Ectodermal cell (in vitro differentiated cells): Measurements from ENCODE around the gene ANAPC4.

Experiments
- H3K27ac ChIP-seq: 2 replicates; pipeline ENCODE4 v1.7.0; 2013; ENCODE audit warnings: mild to moderate bottlenecking, low read depth, low read length; ENCODE audit not compliant: insufficient read depth, poor library complexity, severe bottlenecking
- H3K27me3 ChIP-seq: 2 replicates; pipeline ENCODE4 v1.7.0; 2013; ENCODE audit warnings: mild to moderate bottlenecking, low read length; ENCODE audit not compliant: insufficient read depth, control insufficient read depth, poor library complexity, severe bottlenecking
- H3K36me3 ChIP-seq: one replicate; pipeline ENCODE4 v1.7.0; 2013; ENCODE audit warnings: low read length; ENCODE audit not compliant: control insufficient read depth, insufficient read depth
- H3K4me1 ChIP-seq: one replicate; pipeline ENCODE4 v1.7.0; 2013; ENCODE audit warnings: low read length; ENCODE audit not compliant: control insufficient read depth, insufficient read depth
- H3K4me3 ChIP-seq: 2 replicates; pipeline ENCODE4 v1.7.0; 2013; ENCODE audit warnings: low read depth, low read length, control low read depth; ENCODE audit not compliant: insufficient read depth
- H3K9me3 ChIP-seq: 2 replicates; pipeline ENCODE4 v1.7.0; 2013; ENCODE audit warnings: mild to moderate bottlenecking, low read length, moderate library complexity; ENCODE audit not compliant: control insufficient read depth
- WGBS, 2 experiments: methylation state at CpG; one replicate each; pipeline ENCODE4 v1.1.7; 2013; ENCODE audit warnings: missing lambda C conversion rate in 2 of 2; 5-methylcytosine and 5-hydroxymethylcytosine counted together

ANAPC4 gene

DNA sequence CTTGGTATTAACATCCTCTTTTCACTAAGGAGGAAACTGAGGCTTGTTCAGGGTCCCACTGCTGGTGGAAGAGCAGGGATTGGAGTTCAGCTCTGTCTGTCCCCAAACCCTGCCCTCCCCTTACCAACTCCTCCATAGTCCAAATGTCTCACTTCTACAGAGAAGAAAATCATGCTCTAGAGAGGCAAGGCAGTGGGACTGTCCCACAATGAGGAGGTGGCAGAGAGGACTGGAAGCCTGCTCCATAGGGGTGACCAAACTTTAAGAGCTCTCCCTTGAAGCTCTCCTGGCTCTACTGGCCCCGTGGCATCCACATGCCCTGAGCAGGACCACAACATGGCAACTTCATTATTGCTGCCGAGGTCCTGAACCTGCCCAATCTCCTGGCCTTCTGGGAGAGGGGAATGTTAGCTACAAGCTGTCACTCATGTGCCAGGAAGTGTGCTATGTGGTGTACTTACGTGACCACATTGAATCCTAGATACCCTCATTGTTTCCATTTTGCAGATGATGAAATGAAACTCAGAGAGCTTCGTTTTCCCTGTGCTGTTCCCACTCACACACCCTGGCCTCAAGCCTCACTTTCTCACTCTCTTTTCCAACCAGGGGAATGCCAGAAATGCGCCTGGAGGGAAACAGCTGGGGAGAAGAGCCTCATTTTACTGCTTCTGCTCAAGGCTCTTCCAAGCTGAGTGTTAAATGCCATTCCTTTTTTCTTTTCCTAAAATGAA is 71.5 kb downstream of the ANAPC4 start:
- H3K27me3 ChIP-seq, result peaks cover 3% of the 10 kb centered on the region
- no peaks in the 10 kb centered on the region for H3K9me3 ChIP-seq
- peaks cover 6% of the 10 kb centered on the region for H3K4me1 ChIP-seq
- H3K36me3 ChIP-seq, result no peaks in the 10 kb centered on the region
- H3K27ac ChIP-seq, result no peak overlapping the region
- H3K4me3 ChIP-seq, result no peak overlapping the region
- 82 to 87% methylated on average over 5 of the region's 5 CpGs for WGBS, 2 experiments

DNA sequence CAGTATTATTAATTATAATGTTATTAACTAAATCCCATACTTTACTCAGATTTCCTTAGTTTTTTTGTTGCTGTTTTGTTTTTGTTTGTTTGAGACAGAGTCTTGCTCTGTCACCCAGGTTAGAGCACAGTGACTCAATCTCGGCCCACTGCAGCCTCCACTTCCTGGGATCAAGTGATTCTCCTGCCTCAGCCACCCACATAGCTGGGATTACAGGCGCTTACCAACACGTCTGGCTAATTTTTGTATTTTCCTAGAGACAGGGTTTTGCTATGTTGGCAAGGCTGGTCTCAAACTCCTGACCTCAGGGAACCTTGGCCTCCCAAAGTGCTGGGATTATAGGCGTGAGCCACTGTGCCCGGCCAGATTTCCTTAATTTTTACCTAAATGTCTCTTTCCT is 72.2 kb downstream of the ANAPC4 start:
- no peaks in the 10 kb centered on the region for H3K9me3 ChIP-seq
- peaks cover 6% of the 10 kb centered on the region for H3K4me1 ChIP-seq
- 76 to 81% methylated on average over 5 of the region's 5 CpGs for WGBS, 2 experiments
- no peak overlapping the region for H3K4me3 ChIP-seq
- H3K27ac ChIP-seq, result no peak overlapping the region
- no peaks in the 10 kb centered on the region for H3K36me3 ChIP-seq
- peaks cover 3% of the 10 kb centered on the region for H3K27me3 ChIP-seq

DNA sequence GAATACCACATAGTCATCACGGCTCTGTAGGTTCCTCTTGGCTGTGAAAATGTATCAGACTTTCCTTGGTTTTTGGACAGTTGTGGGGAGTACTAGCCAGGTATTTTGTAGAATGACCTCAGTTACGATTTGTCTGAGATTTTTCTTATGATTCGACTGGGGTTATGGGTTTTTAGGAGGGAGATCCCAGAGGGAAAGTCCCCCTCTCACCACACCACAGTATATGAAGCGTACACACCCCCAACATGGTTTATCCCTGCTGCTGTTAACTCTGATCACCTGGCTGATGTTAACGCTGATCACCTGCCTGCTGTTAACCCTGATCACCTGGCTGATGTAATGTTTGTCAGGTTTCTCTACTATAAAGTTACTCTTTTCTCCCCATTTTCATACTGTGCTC is 72.6 kb downstream of the ANAPC4 start:
- Histone ChIP-seq H3K4me3 (no peak overlapping the region), H3K4me1 (peaks cover 6% of the 10 kb centered on the region), H3K36me3 (no peaks in the 10 kb centered on the region), H3K27ac (no peak overlapping the region), H3K9me3 (no peaks in the 10 kb centered on the region), H3K27me3 (peaks cover 3% of the 10 kb centered on the region)
- WGBS, 2 experiments, result 95 to 100% methylated on average over 5 of the region's 5 CpGs

DNA sequence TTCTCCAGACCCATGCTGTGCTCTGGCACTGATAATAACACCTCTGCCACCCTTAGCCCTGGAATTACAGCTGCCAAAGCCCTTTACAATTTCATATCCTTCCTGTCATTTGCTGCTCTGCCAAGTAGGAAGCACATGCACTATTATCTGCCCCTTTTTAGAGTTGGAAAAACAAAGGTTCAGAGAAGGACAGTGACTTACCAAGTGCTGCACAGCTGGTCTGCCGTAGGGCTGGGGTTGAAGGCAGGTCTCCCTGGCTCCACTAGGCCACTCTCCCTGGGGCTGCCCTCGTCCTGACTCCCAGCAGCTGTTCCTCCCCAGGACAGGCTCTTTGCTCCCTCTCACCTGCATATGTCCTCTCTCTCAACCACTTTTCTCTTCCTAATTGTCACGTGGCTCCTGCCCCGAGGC is 73.4 kb downstream of the ANAPC4 start:
- Histone ChIP-seq H3K27ac (no peak overlapping the region), H3K4me3 (no peak overlapping the region), H3K27me3 (peaks cover 3% of the 10 kb centered on the region), H3K9me3 (no peaks in the 10 kb centered on the region), H3K36me3 (no peaks in the 10 kb centered on the region), H3K4me1 (peaks cover 6% of the 10 kb centered on the region)
- 83 to 85% methylated on average over 4 of the region's 4 CpGs for WGBS, 2 experiments

DNA sequence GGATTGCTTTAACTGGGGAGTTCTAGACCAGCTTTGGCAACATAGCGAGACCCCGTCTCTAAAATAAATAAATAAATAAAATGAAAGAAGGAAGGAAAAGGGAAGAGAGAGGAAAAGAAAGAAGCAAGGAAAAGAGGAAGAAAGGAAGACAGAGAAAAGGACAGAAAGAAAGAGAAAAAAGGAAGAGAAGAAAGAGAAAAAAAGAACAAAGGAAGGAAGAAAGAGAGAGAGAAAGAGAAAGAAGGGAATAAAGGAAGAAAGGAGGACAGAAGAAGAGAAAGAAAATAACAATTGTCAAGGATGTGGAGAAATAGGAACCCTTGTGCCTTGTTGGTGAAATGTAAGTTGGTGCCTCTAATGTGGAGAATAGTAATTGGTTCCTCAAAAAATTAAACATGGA is 74.6 kb downstream of the ANAPC4 start:
- no CpG with 5 or more reads among the region's 2 CpGs for WGBS, 2 experiments
- Histone ChIP-seq H3K27ac (no peak overlapping the region), H3K36me3 (no peaks in the 10 kb centered on the region), H3K9me3 (no peaks in the 10 kb centered on the region), H3K4me1 (peaks cover 2% of the 10 kb centered on the region), H3K27me3 (peaks cover 3% of the 10 kb centered on the region), H3K4me3 (no peak overlapping the region)

DNA sequence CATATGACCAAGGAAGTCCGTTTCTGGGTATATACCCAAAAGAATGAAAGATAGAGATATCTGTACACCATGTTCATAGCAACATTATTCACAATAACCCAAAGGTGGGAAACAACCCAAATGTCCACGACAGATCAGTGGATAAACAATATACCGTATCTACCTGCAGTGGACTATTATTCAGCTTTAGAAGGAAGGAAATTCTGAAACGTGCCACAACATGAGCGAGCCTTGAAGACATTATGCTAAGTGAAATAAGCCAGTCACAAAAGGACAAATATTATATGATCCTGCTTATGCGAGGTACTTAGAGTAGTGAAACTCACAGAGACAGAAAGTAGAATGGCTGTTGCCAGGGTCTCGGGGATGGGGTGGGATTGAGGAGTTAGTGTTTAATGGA is 75.0 kb downstream of the ANAPC4 start:
- peaks cover 3% of the 10 kb centered on the region for H3K27me3 ChIP-seq
- no peaks in the 10 kb centered on the region for H3K36me3 ChIP-seq
- no peak overlapping the region for H3K4me3 ChIP-seq
- H3K9me3 ChIP-seq, result no peaks in the 10 kb centered on the region
- no peak overlapping the region for H3K27ac ChIP-seq
- WGBS, 2 experiments, result 95 to 98% methylated on average over 7 of the region's 7 CpGs
- no peaks in the 10 kb centered on the region for H3K4me1 ChIP-seq

DNA sequence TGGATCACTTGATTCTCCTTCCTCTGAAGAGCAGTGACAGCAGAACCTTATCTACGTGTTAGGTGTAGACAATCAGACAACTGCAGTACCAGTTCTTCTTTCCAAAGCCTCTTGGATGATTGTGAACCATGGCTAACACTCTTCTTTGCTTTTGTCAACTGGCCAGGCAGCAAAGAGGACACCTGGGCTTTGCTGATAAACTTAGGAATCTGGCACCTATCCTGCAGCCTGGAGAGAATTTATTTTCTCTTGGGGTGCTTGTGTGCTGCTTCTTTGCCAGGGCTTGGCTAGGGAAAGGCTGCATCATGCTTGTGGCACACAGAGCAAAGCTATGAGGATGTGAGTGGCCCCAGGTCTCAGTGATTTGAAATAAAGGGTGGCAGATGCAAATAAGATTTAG is 77.4 kb downstream of the ANAPC4 start:
- Histone ChIP-seq H3K4me3 (no peak overlapping the region), H3K27ac (no peak overlapping the region), H3K9me3 (no peaks in the 10 kb centered on the region), H3K4me1 (no peaks in the 10 kb centered on the region), H3K36me3 (no peaks in the 10 kb centered on the region), H3K27me3 (no peaks in the 10 kb centered on the region)
- 83 to 93% methylated on average over 1 of the region's 1 CpG for WGBS, 2 experiments

DNA sequence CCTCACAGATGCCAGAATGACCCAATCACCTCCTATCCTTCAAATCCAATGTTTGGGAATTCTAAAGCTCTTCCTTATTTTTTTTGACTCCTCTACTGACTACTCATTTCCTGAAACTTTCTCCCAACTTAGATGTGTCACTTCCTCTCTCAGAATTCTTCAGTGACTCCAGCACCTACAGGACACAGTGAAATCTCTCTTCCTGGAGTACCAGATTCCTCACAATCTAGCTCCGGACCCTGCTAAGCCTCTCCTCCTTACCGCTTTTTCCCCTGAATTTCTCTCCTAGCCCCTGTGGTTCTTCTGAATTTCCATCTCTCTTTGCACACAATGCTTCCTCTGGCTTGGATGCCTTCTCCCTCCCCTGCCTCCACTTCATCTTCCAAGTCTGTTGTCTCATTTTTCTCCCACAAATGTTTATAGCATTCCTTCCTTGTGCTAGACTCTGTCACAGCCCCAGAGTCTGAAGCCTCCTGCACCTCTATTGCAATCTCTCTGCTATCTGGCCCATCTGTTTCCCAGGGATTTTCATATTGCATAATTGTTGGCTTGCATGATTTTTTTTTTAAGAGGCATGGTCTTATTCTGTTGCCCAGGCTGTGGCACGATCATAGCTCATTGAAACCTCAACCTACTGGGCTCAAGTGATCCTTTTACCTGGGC is 80.1 kb downstream of the ANAPC4 start:
- Histone ChIP-seq H3K4me1 (no peaks in the 10 kb centered on the region), H3K27me3 (no peaks in the 10 kb centered on the region), H3K9me3 (no peaks in the 10 kb centered on the region), H3K36me3 (no peaks in the 10 kb centered on the region), H3K27ac (no peak overlapping the region), H3K4me3 (no peak overlapping the region)
- WGBS, 2 experiments, result 84 to 91% methylated on average over 3 of the region's 3 CpGs

DNA sequence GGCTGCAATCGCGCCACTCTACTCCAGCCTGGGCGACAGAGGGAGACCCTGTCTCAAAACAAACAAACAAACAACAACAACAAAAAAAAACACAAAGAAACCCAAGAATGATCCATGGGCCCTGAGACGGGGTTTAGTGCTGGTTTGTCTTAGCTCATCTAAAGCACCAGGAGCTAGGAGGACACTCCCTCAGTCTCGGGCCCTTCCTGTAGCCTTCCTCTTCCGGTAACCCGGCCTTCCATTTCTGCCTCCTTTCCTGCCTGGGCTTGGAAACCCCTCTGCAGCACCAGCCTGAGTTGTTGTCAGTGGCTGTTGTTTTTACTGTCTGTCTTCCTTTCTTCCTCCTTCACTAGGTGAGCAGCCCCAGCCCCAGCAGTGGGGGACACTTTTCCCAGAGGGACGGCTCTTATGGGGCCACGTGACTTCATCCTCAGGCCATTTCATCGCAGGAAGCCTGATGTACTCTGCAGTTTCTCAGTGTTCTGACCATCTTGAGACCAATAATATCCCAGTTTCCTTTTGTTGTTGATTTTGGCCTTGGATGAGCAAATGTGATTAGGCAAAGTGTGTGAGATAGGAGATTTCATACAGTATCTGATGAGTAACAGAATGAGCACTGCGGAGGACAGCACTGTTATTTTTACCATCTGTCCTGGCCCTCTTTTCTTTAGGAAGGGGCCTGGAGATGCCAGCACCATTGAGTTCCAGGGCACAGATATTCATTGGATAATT is 90.1 kb downstream of the ANAPC4 start:
- 88 to 89% methylated on average over 11 of the region's 11 CpGs for WGBS, 2 experiments

DNA sequence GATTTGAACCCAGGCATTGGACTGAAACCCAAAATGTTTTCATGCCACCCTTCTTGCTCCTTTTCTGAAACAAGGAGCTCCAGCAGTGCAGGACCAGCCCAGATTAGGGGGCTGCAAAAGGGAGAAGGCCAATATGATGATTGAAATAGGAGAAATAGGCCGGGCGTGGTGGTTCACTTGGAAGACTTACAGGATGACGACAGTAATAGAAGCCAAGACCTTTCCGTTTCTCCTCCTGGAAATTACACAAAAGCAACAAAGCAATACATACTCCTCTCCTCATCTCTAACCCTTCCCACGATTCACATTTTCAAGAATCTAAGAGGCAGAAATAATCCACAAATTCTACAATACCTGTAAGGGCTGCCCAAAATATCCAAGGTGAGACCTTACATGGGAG is 90.8 kb downstream of the ANAPC4 start:
- WGBS, 2 experiments, result 94 to 98% methylated on average over 5 of the region's 5 CpGs
- H3K27ac ChIP-seq, result no peak overlapping the region
- no peak overlapping the region for H3K4me3 ChIP-seq
- H3K9me3 ChIP-seq, result no peaks in the 10 kb centered on the region
- H3K36me3 ChIP-seq, result no peaks in the 10 kb centered on the region
- no peaks in the 10 kb centered on the region for H3K27me3 ChIP-seq
- no peaks in the 10 kb centered on the region for H3K4me1 ChIP-seq

More for the DNA sequence above, 90.1 kb downstream of the ANAPC4 start:
- H3K27me3 ChIP-seq, result no peaks in the 10 kb centered on the region
- no peak overlapping the region for H3K27ac ChIP-seq
- H3K36me3 ChIP-seq, result no peaks in the 10 kb centered on the region
- no peaks in the 10 kb centered on the region for H3K4me1 ChIP-seq
- no peaks in the 10 kb centered on the region for H3K9me3 ChIP-seq
- no peak overlapping the region for H3K4me3 ChIP-seq
